Measurements from ENCODE around the gene NDUFA11. TPM values are rescaled to one million over a fixed set of nuclear protein-coding genes. Genes with fewer than 3 reads are reported as not detected.

NDUFA11 gene
- total RNA-seq, 5 donors from 2014 or later (not counting 1 experiment from before 2014, with no cell fraction given): 106 to 198 (median 185) TPM

DNA sequence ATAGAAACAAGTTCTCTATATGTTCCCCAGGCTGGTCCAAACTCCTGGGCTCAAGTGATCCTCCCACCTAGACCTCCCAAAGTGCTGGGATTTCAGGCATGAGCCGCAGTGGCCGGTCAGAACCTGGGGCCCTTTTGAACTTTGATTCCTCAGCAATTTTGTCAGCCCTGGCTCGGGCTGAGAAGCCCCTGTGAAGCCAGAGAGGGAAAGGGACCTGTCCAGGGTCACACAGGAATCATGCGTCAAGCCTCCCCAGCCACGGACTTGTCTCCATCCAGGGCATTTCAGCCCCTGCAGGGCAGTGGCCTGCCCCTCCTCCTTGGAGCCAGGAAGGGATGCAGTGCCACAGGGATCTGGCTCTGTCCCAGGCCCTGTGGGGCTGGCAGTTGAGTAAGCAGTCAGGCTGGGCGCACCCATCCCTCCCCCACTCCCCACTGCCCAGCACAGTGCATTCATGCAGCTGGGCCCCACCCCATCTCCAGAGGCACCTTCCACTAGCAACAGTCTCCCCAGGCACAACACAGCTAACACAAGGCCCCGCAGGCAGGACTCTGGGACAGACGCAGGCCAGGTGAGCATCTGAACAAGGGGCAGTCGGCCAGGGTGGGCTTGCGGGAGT lies 10.3 kb upstream of the NDUFA11 start, which contains the start of gene CAPS:
Gene CAPS, plus strand, starts transcription at position 516 of the 619 bp plus-strand sequence. CDS start 153 bp downstream, outside the sequence.
- WGBS (ENCODE audit: insufficient coverage): 96% methylated on average over 10 of the region's 10 CpGs
- ATAC-seq (replicated peaks in 1 of 4) (no peak), DNase-seq (no peak)
- no peaks in the 10 kb centered on the region for H3K27me3 Mint-ChIP-seq
- H3K9me3 ChIP-seq: no peaks in the 10 kb centered on the region
- POLR2A ChIA-PET: no interaction called here
- H3K27ac ChIP-seq (ENCODE audit: low read length): no peak within 1 kb of the TSS
- H3K4me3 ChIP-seq (ENCODE audit: control insufficient read depth in 1 of 2, extremely low read depth in 1 of 2, low read length in 1 of 2): no peak within 1 kb of the TSS
- H3K4me3 Mint-ChIP-seq: no peak within 1 kb of the TSS
- no peak within 1 kb of the TSS for H3K27ac Mint-ChIP-seq
- peaks cover 28 to 60% of the 10 kb centered on the region in 2 donors for H3K36me3 ChIP-seq (ENCODE audit: control insufficient read depth in 2 of 2, extremely low read depth in 1 of 2, insufficient read depth in 1 of 2, low read length in 1 of 2)
- CTCF ChIA-PET: no interaction called here
- H3K4me1 Mint-ChIP-seq: no peaks in the 10 kb centered on the region
- no peaks in the 10 kb centered on the region for H3K4me1 ChIP-seq (ENCODE audit: control insufficient read depth in 1 of 2, extremely low read depth in 1 of 2, insufficient read depth in 2 of 2, low read length in 2 of 2)
- H3K36me3 Mint-ChIP-seq: peaks cover 3% of the 10 kb centered on the region
- H3K27me3 ChIP-seq (replicated peaks in 1 of 2; ENCODE audit: control insufficient read depth in 2 of 2, extremely low read depth in 1 of 2, insufficient read depth in 2 of 2, low read length in 1 of 2): no peaks in the 10 kb centered on the region
- no peaks in the 10 kb centered on the region for H3K9me3 Mint-ChIP-seq

DNA sequence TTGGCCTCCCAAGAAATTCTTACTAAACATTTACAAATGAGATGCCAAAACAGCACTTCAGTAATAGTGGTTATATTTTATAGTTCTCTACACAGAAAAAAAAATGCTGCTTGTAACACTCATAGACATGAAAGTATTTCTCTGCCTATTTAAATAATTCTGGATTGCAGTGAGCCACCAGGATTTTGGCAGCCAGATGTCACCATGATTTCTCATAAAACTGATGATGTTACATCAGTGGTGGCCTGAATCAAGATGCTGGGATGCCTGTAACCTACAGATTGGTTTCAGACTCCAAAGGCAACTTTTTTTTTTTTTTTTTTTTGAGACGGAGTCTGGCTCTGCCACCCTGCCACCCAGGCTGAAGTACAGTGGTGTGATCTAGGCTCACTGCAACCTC lies 7.8 kb upstream of the NDUFA11 start:
- H3K4me1 Mint-ChIP-seq: peaks cover 4 to 9% (median 7%) of the 10 kb centered on the region in 3 donors
- H3K27ac ChIP-seq (ENCODE audit: low read length): no peak overlapping the region
- peaks cover 18 to 35% of the 10 kb centered on the region in 2 donors for H3K36me3 ChIP-seq (ENCODE audit: control insufficient read depth in 2 of 2, extremely low read depth in 1 of 2, insufficient read depth in 1 of 2, low read length in 1 of 2)
- H3K9me3 ChIP-seq: no peaks in the 10 kb centered on the region
- DNase-seq: no peak
- H3K4me3 ChIP-seq (ENCODE audit: control insufficient read depth in 1 of 2, extremely low read depth in 1 of 2, low read length in 1 of 2): no peak overlapping the region
- peaks cover 1% of the 10 kb centered on the region for H3K36me3 Mint-ChIP-seq
- no peak overlapping the region for H3K4me3 Mint-ChIP-seq
- ChIA-PET CTCF (no interaction called here), POLR2A (no interaction called here)
- H3K27me3 Mint-ChIP-seq: no peaks in the 10 kb centered on the region
- WGBS (ENCODE audit: insufficient coverage): no CpG with 5 or more reads among the region's 1 CpG
- H3K9me3 Mint-ChIP-seq: no peaks in the 10 kb centered on the region
- no peaks in the 10 kb centered on the region for H3K27me3 ChIP-seq (replicated peaks in 1 of 2; ENCODE audit: control insufficient read depth in 2 of 2, extremely low read depth in 1 of 2, insufficient read depth in 2 of 2, low read length in 1 of 2)
- H3K27ac Mint-ChIP-seq: no peak overlapping the region
- peaks cover 0 to 3% of the 10 kb centered on the region in 2 experiments for H3K4me1 ChIP-seq (ENCODE audit: control insufficient read depth in 1 of 2, extremely low read depth in 1 of 2, insufficient read depth in 2 of 2, low read length in 2 of 2)
- ATAC-seq (replicated peaks in 1 of 4): no peak

DNA sequence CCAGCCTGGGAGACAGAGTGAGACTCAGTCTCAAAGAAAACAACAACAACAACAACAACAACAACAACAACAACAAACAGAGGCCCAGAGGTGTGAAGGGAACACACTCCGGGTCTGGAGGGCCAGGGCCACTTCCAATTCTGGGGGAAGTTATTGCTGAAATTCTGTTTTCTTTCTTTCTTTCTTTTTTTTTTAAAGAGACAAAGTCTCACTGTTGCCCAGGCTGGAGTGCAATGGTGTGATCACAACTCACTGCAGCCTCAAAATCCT lies 7.0 kb upstream of the NDUFA11 start:
- no peaks in the 10 kb centered on the region for H3K27me3 ChIP-seq (replicated peaks in 1 of 2; ENCODE audit: control insufficient read depth in 2 of 2, extremely low read depth in 1 of 2, insufficient read depth in 2 of 2, low read length in 1 of 2)
- no peak overlapping the region for H3K4me3 ChIP-seq (ENCODE audit: control insufficient read depth in 1 of 2, extremely low read depth in 1 of 2, low read length in 1 of 2)
- Mint-ChIP-seq H3K4me1 (peaks cover 8 to 15% (median 14%) of the 10 kb centered on the region in 3 donors), H3K27me3 (no peaks in the 10 kb centered on the region), H3K36me3 (peaks cover 3% of the 10 kb centered on the region), H3K9me3 (no peaks in the 10 kb centered on the region), H3K27ac (peak overlapping the region in 1 of 2 donors; percentile 11), H3K4me3 (no peak overlapping the region)
- peaks cover 14 to 29% of the 10 kb centered on the region in 2 donors for H3K36me3 ChIP-seq (ENCODE audit: control insufficient read depth in 2 of 2, extremely low read depth in 1 of 2, insufficient read depth in 1 of 2, low read length in 1 of 2)
- H3K4me1 ChIP-seq (ENCODE audit: control insufficient read depth in 1 of 2, extremely low read depth in 1 of 2, insufficient read depth in 2 of 2, low read length in 2 of 2): peaks cover 0 to 11% of the 10 kb centered on the region in 2 experiments
- ATAC-seq (replicated peaks in 1 of 4) (no peak), DNase-seq (no peak)
- H3K27ac ChIP-seq (ENCODE audit: low read length): no peak overlapping the region
- ChIA-PET CTCF (no interaction called here), POLR2A (no interaction called here)
- WGBS (ENCODE audit: insufficient coverage): no CpG with 5 or more reads among the region's 1 CpG
- no peaks in the 10 kb centered on the region for H3K9me3 ChIP-seq

DNA sequence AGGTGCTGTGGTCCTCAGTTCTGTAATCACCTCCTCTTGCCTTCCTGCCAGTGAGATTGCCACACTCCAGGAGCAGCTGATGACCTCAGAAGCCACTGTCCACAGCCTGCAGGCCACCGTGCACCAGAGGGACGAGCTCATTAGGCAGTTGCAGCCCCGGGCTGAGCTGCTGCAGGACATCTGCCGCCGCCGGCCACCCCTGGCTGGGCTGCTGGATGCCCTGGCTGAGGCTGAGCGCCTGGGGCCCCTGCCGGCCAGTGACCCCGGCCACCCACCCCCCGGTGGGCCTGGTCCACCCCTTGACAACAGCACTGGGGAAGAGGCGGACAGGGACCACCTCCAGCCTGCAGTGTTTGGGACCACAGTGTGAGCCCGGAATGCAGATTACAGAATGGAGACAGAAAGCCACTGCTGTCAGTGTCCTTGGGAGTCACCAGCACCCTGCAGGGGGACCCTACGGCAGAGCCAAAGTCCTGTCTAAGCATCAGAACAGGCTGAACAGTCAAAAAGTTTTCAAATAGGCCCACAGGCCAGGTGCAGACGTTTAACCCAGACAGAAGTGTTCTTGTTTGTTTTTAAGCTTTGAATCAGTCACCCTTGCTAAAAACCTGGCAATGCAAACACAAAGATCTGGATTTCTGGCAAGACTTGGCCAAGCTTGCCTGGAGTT lies 5.3 kb upstream of the NDUFA11 start:
- Mint-ChIP-seq H3K9me3 (no peaks in the 10 kb centered on the region), H3K36me3 (peaks cover 3% of the 10 kb centered on the region), H3K4me3 (no peak overlapping the region), H3K27ac (no peak overlapping the region), H3K27me3 (no peaks in the 10 kb centered on the region), H3K4me1 (peaks cover 8 to 21% (median 14%) of the 10 kb centered on the region in 3 donors)
- no peak for DNase-seq
- peaks cover 10 to 16% of the 10 kb centered on the region in 2 donors for H3K36me3 ChIP-seq (ENCODE audit: control insufficient read depth in 2 of 2, extremely low read depth in 1 of 2, insufficient read depth in 1 of 2, low read length in 1 of 2)
- peaks cover 0 to 18% of the 10 kb centered on the region in 2 experiments for H3K4me1 ChIP-seq (ENCODE audit: control insufficient read depth in 1 of 2, extremely low read depth in 1 of 2, insufficient read depth in 2 of 2, low read length in 2 of 2)
- WGBS (ENCODE audit: insufficient coverage): 89% methylated on average over 14 of the region's 14 CpGs
- POLR2A ChIA-PET: interaction anchor here in 1 of 2 donors (0.5 kb wide), 1 partner anchor 210 kb away, joined by 6 read pairs; no protein-coding TSS in a partner anchor
- H3K27ac ChIP-seq (ENCODE audit: low read length): no peak overlapping the region
- CTCF ChIA-PET: interaction anchor here in 1 of 2 donors (0.6 kb wide), 1 partner anchor 105 kb away, joined by 3 read pairs; no protein-coding TSS in a partner anchor
- no peak for ATAC-seq (replicated peaks in 1 of 4)
- H3K27me3 ChIP-seq (replicated peaks in 1 of 2; ENCODE audit: control insufficient read depth in 2 of 2, extremely low read depth in 1 of 2, insufficient read depth in 2 of 2, low read length in 1 of 2): no peaks in the 10 kb centered on the region
- no peak overlapping the region for H3K4me3 ChIP-seq (ENCODE audit: control insufficient read depth in 1 of 2, extremely low read depth in 1 of 2, low read length in 1 of 2)
- H3K9me3 ChIP-seq: no peaks in the 10 kb centered on the region

DNA sequence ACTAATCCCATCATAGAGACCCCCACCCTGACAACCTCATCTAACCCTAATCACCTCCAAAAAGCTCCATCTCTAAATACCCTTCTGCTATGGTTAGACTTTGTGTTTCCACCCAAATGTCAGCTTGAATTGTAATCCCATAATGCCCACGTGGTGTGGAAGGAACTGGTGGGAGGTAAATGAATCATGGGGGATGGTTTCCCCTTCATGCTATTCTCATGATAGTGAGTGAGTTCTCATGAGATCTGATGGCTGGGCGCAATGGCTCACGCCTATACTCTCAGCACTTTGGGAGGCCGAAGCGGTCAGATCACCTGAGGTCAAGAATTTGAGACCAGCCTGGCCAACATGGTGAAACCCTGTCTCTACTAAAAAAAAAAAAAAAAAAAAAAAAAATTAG lies 3.7 kb upstream of the NDUFA11 start:
- peaks cover 0 to 30% of the 10 kb centered on the region in 2 experiments for H3K4me1 ChIP-seq (ENCODE audit: control insufficient read depth in 1 of 2, extremely low read depth in 1 of 2, insufficient read depth in 2 of 2, low read length in 2 of 2)
- no peaks in the 10 kb centered on the region for H3K9me3 Mint-ChIP-seq
- no CpG with 5 or more reads among the region's 5 CpGs for WGBS (ENCODE audit: insufficient coverage)
- H3K36me3 ChIP-seq (ENCODE audit: control insufficient read depth in 2 of 2, extremely low read depth in 1 of 2, insufficient read depth in 1 of 2, low read length in 1 of 2): peaks cover 10 to 16% of the 10 kb centered on the region in 2 donors
- peaks cover 20 to 32% (median 25%) of the 10 kb centered on the region in 3 donors for H3K4me1 Mint-ChIP-seq
- H3K27ac Mint-ChIP-seq: peak overlapping the region in 1 of 2 donors; percentile 6
- ATAC-seq (replicated peaks in 1 of 4) (no peak), DNase-seq (no peak)
- no peak overlapping the region for H3K4me3 ChIP-seq (ENCODE audit: control insufficient read depth in 1 of 2, extremely low read depth in 1 of 2, low read length in 1 of 2)
- no peaks in the 10 kb centered on the region for H3K27me3 Mint-ChIP-seq
- no peaks in the 10 kb centered on the region for H3K27me3 ChIP-seq (replicated peaks in 1 of 2; ENCODE audit: control insufficient read depth in 2 of 2, extremely low read depth in 1 of 2, insufficient read depth in 2 of 2, low read length in 1 of 2)
- no peak overlapping the region for H3K27ac ChIP-seq (ENCODE audit: low read length)
- peak overlapping the region in 2 of 3 donors; percentile 35 to 51 for H3K4me3 Mint-ChIP-seq
- peaks cover 3% of the 10 kb centered on the region for H3K36me3 Mint-ChIP-seq
- ChIA-PET POLR2A (no interaction called here), CTCF (no interaction called here)
- H3K9me3 ChIP-seq: no peaks in the 10 kb centered on the region

DNA sequence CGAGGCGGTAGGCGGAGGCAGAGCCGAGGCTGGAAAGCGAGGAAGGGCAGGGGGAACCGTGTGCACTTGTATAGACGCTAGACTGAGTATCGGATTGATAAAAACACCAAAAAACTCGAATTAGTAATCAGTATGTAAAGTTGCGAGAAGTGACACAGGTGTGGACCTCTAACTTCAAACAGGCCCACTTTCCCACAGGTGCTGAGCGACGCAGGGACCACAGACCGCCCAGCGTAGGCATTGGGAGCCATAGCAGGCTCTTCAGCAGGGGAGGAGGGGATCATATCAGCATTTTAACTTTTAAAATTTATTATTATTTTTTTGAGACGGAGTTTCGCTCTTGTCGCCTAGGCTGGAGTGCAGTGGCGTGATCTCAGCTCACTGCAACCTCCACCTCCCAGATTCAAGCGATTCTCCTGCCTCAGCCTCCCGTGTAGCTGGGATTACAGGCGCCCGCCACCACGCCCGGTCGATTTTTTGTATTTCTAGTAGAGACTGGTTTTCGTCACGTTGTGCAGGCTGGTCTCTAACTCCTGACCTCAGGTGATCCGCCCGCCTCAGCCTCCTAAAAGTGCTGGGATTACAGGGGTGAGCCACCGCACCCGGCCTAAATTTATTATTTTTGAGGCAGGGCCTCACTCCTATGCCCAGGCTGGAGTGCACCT lies 1.7 kb upstream of the NDUFA11 start:
- Histone ChIP-seq H3K27me3 (replicated peaks in 1 of 2; ENCODE audit: control insufficient read depth in 2 of 2, extremely low read depth in 1 of 2, insufficient read depth in 2 of 2, low read length in 1 of 2) (no peaks in the 10 kb centered on the region), H3K9me3 (no peaks in the 10 kb centered on the region), H3K27ac (ENCODE audit: low read length) (peak overlapping the region; percentile 49), H3K4me3 (ENCODE audit: control insufficient read depth in 1 of 2, extremely low read depth in 1 of 2, low read length in 1 of 2) (peak overlapping the region; percentile 72 to 77), H3K36me3 (ENCODE audit: control insufficient read depth in 2 of 2, extremely low read depth in 1 of 2, insufficient read depth in 1 of 2, low read length in 1 of 2) (peaks cover 7 to 12% of the 10 kb centered on the region in 2 donors), H3K4me1 (ENCODE audit: control insufficient read depth in 1 of 2, extremely low read depth in 1 of 2, insufficient read depth in 2 of 2, low read length in 2 of 2) (peaks cover 0 to 42% of the 10 kb centered on the region in 2 experiments)
- ChIA-PET CTCF (interaction anchor here in 1 of 2 donors (0.6 to 2.4 kb wide), 3 partner anchors 101 to 206 kb away, joined by 3 to 25 read pairs (median 3); partner anchors contain the start of gene NRTN), POLR2A (no interaction called here)
- DNase-seq (no peak), ATAC-seq (replicated peaks in 1 of 4) (no peak)
- peaks cover 28 to 43% (median 35%) of the 10 kb centered on the region in 3 donors for H3K4me1 Mint-ChIP-seq
- WGBS (ENCODE audit: insufficient coverage): 79% methylated on average over 7 of the region's 31 CpGs
- H3K27me3 Mint-ChIP-seq: no peaks in the 10 kb centered on the region
- H3K27ac Mint-ChIP-seq: peak overlapping the region; percentile 57 to 75
- no peaks in the 10 kb centered on the region for H3K9me3 Mint-ChIP-seq
- peaks cover 9% of the 10 kb centered on the region for H3K36me3 Mint-ChIP-seq
- peak overlapping the region; percentile 95 to 96 (median 95) for H3K4me3 Mint-ChIP-seq
